Hepatocyte (in vitro differentiated cells): ENCODE results near the gene UGT1A10. TPM values are rescaled to one million over a fixed set of nuclear protein-coding genes. Genes with fewer than 3 reads are reported as not detected.

Experiments used
- DNase-seq: peaks from one replicate; pipeline ENCODE4 v3.0.0-alpha.2; 2016; ENCODE audit warnings: low spot score
- H2AFZ ChIP-seq: fragments of 200-600 bp; sonication (generic); 2 replicates; pipeline ENCODE4 v1.6.0; 2016; ENCODE audit warnings: antibody characterized with exemption, mild to moderate bottlenecking
- H3K27ac ChIP-seq: fragments of 200-600 bp; sonication (generic); 2 replicates; pipeline ENCODE4 v1.5.1; 2016; ENCODE audit warnings: mild to moderate bottlenecking
- H3K27me3 ChIP-seq: fragments of 200-600 bp; sonication (generic); 2 replicates; pipeline ENCODE4 v1.6.1; 2016
- H3K36me3 ChIP-seq: fragments of 200-600 bp; sonication (generic); replicated peaks from 2 replicates; pipeline ENCODE4 v1.5.1; 2016; ENCODE audit warnings: low read depth; ENCODE audit not compliant: insufficient read depth
- H3K4me1 ChIP-seq: fragments of 200-600 bp; sonication (generic); 2 replicates; pipeline ENCODE4 v1.5.1; 2016; ENCODE audit warnings: mild to moderate bottlenecking, moderate library complexity; ENCODE audit not compliant: insufficient read depth
- H3K4me2 ChIP-seq: fragments of 200-600 bp; sonication (generic); 2 replicates; pipeline ENCODE4 v1.6.0; 2016
- H3K4me3 ChIP-seq: fragments of 200-600 bp; sonication (generic); 2 replicates; pipeline ENCODE4 v1.5.1; 2016; ENCODE audit warnings: mild to moderate bottlenecking
- H3K79me2 ChIP-seq: fragments of 200-600 bp; sonication (generic); 2 replicates; pipeline ENCODE4 v1.6.0; 2017; ENCODE audit warnings: mild to moderate bottlenecking
- H3K9me2 ChIP-seq: fragments of 200-600 bp; sonication (generic); replicated peaks from 2 replicates; pipeline ENCODE4 v1.6.0; 2017; ENCODE audit warnings: mild to moderate bottlenecking; ENCODE audit not compliant: insufficient read depth
- H3K9me3 ChIP-seq: fragments of 200-600 bp; sonication (generic); 2 replicates; pipeline ENCODE4 v1.5.1; 2016; ENCODE audit warnings: low read depth, mild to moderate bottlenecking
- H4K20me1 ChIP-seq: fragments of 200-600 bp; sonication (generic); 2 replicates; pipeline ENCODE4 v1.6.0; 2016; ENCODE audit warnings: mild to moderate bottlenecking; ENCODE audit not compliant: insufficient read depth, poor library complexity, severe bottlenecking
- EZH2 ChIP-seq: fragments of 200-600 bp; sonication (generic); IDR thresholded peaks from 2 replicates; pipeline ENCODE4 v1.6.1; 2016; ENCODE audit warnings: antibody characterized with exemption, mild to moderate bottlenecking, borderline replicate concordance
- EZH2phosphoT487 ChIP-seq: fragments of 200-600 bp; sonication (generic); IDR thresholded peaks from one replicate; pipeline ENCODE4 v1.6.1; 2018; ENCODE audit warnings: antibody characterized with exemption, mild to moderate bottlenecking, low read depth, moderate library complexity; ENCODE audit not compliant: unreplicated experiment, severe bottlenecking
- WGBS: methylation state at CpG from one replicate; pipeline ENCODE4 v1.1.6; 2016; ENCODE audit warnings: low lambda C conversion rate; ENCODE audit errors: missing lambda C conversion rate; 5-methylcytosine and 5-hydroxymethylcytosine counted together
- polyA plus RNA-seq: library from polyadenylated mRNA; unstranded; fragments of >200 nt; fragmentation: Nextera tagmentation; extraction: Ambion mirVana; gene quantifications from 2 replicates; pipeline ENCODE4 v1.2.1, GENCODE V29; 2016
- total RNA-seq: library from RNA; depleted of rRNA; stranded (reverse); fragments of >200 nt; gene quantifications from 2 replicates; pipeline ENCODE4 v1.2.3, GENCODE V29; 2014
- TF ChIP-seq, protein P1 (sequence below): fragments of 200-600 bp; sonication (generic); IDR thresholded peaks from 2 replicates; pipeline ENCODE4 v1.5.1; 2016; ENCODE audit warnings: antibody characterized with exemption, mild to moderate bottlenecking; ENCODE audit not compliant: poor library complexity

Gene UGT1A10
- total and polyA plus RNA-seq, 2 experiments from 2014 or later, result not detected

DNA sequence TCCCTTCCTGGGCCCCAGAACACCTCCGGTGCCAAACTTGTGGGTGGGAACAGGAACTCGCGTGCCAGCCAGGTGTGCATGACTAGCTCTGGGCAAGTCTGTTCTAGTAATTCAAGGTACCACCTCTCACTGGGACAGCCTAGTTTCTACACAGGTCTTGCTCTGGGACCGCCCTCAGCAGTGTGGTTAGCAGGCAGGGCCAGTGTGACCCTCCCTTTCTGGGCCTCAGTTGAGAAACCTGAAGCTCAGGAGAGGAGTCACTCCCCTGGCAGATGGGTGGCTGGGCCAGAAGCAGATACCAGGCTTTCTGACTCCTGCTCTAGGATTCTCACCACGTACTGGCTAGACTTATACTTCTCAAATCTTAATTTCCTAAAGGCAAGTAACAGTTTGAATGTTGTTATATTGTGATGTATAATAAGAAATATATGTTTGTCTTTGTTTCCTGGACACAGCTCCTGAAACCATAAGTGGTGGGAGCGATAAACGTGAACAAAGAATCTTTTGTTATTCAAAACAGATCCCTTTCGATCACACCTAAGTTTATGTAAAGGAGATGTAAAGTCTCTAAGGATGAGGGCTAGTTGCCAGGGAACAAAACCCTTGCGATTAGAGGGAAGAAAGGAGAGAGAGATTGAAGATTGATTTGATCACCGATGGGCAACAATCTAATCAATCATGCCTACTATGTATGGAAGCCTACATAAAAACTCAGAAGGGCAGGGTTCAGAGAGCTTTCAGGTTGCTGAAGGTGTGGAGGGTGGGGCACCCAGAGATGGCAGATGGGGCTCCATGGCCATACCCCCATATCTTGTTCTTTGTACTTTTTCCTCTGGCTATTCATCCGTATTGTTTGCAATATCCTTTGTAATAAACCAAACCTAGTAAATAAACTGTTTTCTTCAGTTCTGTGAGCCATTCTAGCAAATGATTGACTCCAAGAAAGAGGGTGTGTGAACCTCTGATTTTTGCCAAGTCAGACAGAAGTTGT lies 55.5 kb downstream of the UGT1A10 start:
- Histone ChIP-seq H3K4me1 (peaks cover 5% of the 10 kb centered on the region), H3K4me3 (no peak overlapping the region)

DNA sequence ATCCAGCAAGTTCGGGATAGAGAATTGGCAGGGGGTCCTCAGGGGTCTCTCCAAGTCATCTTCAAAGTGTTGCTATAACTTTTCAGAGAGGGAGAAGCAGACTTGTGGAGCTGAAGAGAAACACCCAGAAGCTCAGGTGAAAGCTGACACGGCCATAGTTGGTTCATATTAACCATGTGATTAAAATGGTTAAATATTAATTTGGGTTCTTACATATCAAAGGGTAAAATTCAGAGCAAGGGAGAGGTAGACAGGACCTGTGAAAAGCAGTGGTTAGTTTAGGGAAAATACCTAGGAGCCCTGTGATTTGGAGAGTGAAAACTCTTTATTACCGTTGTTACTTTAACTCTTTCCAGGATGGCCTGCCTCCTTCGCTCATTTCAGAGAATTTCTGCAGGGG lies 56.4 kb downstream of the UGT1A10 start, which contains the start of gene UGT1A6:
UGT1A6 (plus strand) TSS at position 243 of the 400 bp plus-strand sequence; CDS start at position 358, 115 bp downstream.
- no peak within 1 kb of the TSS for H3K4me3 ChIP-seq
- no peak within 1 kb of the TSS for H2AFZ ChIP-seq
- no peak within 1 kb of the TSS for H3K27ac ChIP-seq
- H3K9me2 ChIP-seq, result no peaks in the 10 kb centered on the region
- no peaks in the 10 kb centered on the region for H3K27me3 ChIP-seq
- WGBS, result 84% methylated on average over 4 of the region's 4 CpGs
- no peaks in the 10 kb centered on the region for H3K36me3 ChIP-seq
- H3K4me2 ChIP-seq, result no peak within 1 kb of the TSS
- no peaks in the 10 kb centered on the region for H3K79me2 ChIP-seq
- no peak for DNase-seq
- TF ChIP-seq, protein P1, sequence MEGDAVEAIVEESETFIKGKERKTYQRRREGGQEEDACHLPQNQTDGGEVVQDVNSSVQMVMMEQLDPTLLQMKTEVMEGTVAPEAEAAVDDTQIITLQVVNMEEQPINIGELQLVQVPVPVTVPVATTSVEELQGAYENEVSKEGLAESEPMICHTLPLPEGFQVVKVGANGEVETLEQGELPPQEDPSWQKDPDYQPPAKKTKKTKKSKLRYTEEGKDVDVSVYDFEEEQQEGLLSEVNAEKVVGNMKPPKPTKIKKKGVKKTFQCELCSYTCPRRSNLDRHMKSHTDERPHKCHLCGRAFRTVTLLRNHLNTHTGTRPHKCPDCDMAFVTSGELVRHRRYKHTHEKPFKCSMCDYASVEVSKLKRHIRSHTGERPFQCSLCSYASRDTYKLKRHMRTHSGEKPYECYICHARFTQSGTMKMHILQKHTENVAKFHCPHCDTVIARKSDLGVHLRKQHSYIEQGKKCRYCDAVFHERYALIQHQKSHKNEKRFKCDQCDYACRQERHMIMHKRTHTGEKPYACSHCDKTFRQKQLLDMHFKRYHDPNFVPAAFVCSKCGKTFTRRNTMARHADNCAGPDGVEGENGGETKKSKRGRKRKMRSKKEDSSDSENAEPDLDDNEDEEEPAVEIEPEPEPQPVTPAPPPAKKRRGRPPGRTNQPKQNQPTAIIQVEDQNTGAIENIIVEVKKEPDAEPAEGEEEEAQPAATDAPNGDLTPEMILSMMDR, result no peak
- TF ChIP-seq EZH2 (no peak), EZH2phosphoT487 (no peak)
- no peaks in the 10 kb centered on the region for H4K20me1 ChIP-seq
- no peaks in the 10 kb centered on the region for H3K9me3 ChIP-seq
- H3K4me1 ChIP-seq, result peaks cover 5% of the 10 kb centered on the region

More for the DNA sequence above, 55.5 kb downstream of the UGT1A10 start:
- H3K4me2 ChIP-seq, result no peak overlapping the region
- no peak overlapping the region for H2AFZ ChIP-seq
- H3K9me2 ChIP-seq, result no peaks in the 10 kb centered on the region
- WGBS, result 94% methylated on average over 11 of the region's 11 CpGs
- H3K79me2 ChIP-seq, result no peaks in the 10 kb centered on the region
- TF ChIP-seq EZH2phosphoT487, result no peak
- no peak for TF ChIP-seq EZH2
- TF ChIP-seq, protein P1, result no peak
- H4K20me1 ChIP-seq, result no peaks in the 10 kb centered on the region
- no peaks in the 10 kb centered on the region for H3K27me3 ChIP-seq
- H3K36me3 ChIP-seq, result no peaks in the 10 kb centered on the region
- no peak for DNase-seq
- no peak overlapping the region for H3K27ac ChIP-seq
- no peaks in the 10 kb centered on the region for H3K9me3 ChIP-seq

DNA sequence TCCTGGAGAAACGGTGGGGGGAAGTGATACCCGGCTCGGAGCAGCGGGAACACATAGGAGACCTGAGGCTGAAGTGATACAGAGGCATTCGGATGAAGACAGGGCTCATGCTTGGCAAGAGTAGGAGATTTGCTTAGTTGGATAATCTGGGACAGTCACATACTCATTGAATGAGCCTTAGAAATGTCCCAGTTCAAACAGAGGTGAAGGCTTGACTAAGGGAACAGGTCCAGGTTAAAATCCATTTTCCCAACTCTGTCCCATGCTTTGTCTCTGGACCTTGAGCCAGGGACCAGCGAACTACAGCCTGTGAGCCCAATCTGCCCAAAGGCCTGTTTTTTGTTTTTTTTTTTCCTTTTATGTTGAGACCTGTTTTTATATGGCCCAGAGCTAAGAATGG lies 57.7 kb downstream of the UGT1A10 start:
- H2AFZ ChIP-seq, result no peak overlapping the region
- H3K36me3 ChIP-seq, result no peaks in the 10 kb centered on the region
- H3K4me2 ChIP-seq, result no peak overlapping the region
- TF ChIP-seq EZH2, result no peak
- TF ChIP-seq, protein P1, result no peak
- TF ChIP-seq EZH2phosphoT487, result no peak
- no peaks in the 10 kb centered on the region for H3K9me2 ChIP-seq
- H3K9me3 ChIP-seq, result no peaks in the 10 kb centered on the region
- H3K4me1 ChIP-seq, result peaks cover 5% of the 10 kb centered on the region
- WGBS, result 94% methylated on average over 6 of the region's 6 CpGs
- no peak for DNase-seq
- no peaks in the 10 kb centered on the region for H4K20me1 ChIP-seq
- no peak overlapping the region for H3K4me3 ChIP-seq
- no peaks in the 10 kb centered on the region for H3K79me2 ChIP-seq
- no peak overlapping the region for H3K27ac ChIP-seq
- H3K27me3 ChIP-seq, result no peaks in the 10 kb centered on the region
